ENCODE results near the gene RBP5.
A peak's percentile ranks its signal among the peaks of the same experiment; 100 is the strongest.

GRCh38 chr12:7108796-7109571 lies 19.7 kb downstream of the RBP5 start, which contains the start of gene C1RL:
- TF ChIP-seq POLR2A (IDR thresholded peaks at IDR 0.05; ENCODE audit: low read depth) (peak; percentile 67), POLR2AphosphoS5 (IDR thresholded peaks at IDR 0.05) (peak; percentile 88), EP300 (IDR thresholded peaks at IDR 0.05) (peak; percentile 84)
- TF ChIP-seq, protein P1, sequence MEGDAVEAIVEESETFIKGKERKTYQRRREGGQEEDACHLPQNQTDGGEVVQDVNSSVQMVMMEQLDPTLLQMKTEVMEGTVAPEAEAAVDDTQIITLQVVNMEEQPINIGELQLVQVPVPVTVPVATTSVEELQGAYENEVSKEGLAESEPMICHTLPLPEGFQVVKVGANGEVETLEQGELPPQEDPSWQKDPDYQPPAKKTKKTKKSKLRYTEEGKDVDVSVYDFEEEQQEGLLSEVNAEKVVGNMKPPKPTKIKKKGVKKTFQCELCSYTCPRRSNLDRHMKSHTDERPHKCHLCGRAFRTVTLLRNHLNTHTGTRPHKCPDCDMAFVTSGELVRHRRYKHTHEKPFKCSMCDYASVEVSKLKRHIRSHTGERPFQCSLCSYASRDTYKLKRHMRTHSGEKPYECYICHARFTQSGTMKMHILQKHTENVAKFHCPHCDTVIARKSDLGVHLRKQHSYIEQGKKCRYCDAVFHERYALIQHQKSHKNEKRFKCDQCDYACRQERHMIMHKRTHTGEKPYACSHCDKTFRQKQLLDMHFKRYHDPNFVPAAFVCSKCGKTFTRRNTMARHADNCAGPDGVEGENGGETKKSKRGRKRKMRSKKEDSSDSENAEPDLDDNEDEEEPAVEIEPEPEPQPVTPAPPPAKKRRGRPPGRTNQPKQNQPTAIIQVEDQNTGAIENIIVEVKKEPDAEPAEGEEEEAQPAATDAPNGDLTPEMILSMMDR (IDR thresholded peaks at IDR 0.05): peak; percentile 98 to 100 (median 99)

Data from esophagus muscularis mucosa (tissue), 4 donors.